HG03432 (cell line): ENCODE data around the gene PHOX2B.

ENCODE experiments used
- ATAC-seq: cut with Tn5 transposase; IDR thresholded peaks from one replicate; pipeline ENCODE4 v1.9.1; 2021; ENCODE audit warnings: mild to moderate bottlenecking, moderate library complexity; ENCODE audit not compliant: unreplicated experiment

PHOX2B gene

GRCh38 chr4:41748571-41749475 lies at the start of gene PHOX2B:
PHOX2B (minus strand) TSS chr4:41748725; CDS start chr4:41748610, 115 bp downstream.
- no peak for ATAC-seq

- ATAC-seq = no peak
Measured at GRCh38 chr4:41797260-41797659, 48.7 kb upstream of the PHOX2B start.

GRCh38 chr4:41796545-41797210 lies 48.2 kb upstream of the PHOX2B start:
- ATAC-seq = no peak

GRCh38 chr4:41795796-41796385 lies 47.4 kb upstream of the PHOX2B start:
- ATAC-seq = no peak

GRCh38 chr4:41792166-41792565 lies 43.6 kb upstream of the PHOX2B start:
- ATAC-seq = no peak

- ATAC-seq = no peak
Measured at GRCh38 chr4:41791557-41791956, 43.0 kb upstream of the PHOX2B start.

GRCh38 chr4:41787931-41788330 lies 39.4 kb upstream of the PHOX2B start:
- no peak for ATAC-seq

GRCh38 chr4:41785665-41786064 lies 37.1 kb upstream of the PHOX2B start:
- ATAC-seq = no peak

GRCh38 chr4:41784191-41784979 lies 35.9 kb upstream of the PHOX2B start:
- ATAC-seq = no peak

- ATAC-seq = no peak
Measured at GRCh38 chr4:41776466-41776865, 27.9 kb upstream of the PHOX2B start.

- ATAC-seq = no peak
Measured at GRCh38 chr4:41763729-41764128, 15.2 kb upstream of the PHOX2B start.

GRCh38 chr4:41758884-41759283 lies 10.4 kb upstream of the PHOX2B start:
- no peak for ATAC-seq

- ATAC-seq = no peak
Measured at GRCh38 chr4:41757521-41758156, 9.1 kb upstream of the PHOX2B start.

GRCh38 chr4:41753942-41754341 lies 5.4 kb upstream of the PHOX2B start:
- no peak for ATAC-seq

- ATAC-seq = no peak
Measured at GRCh38 chr4:41752081-41752836, 3.7 kb upstream of the PHOX2B start.

- ATAC-seq = no peak
Measured at GRCh38 chr4:41751449-41752061, 3.0 kb upstream of the PHOX2B start.

- no peak for ATAC-seq
Measured at GRCh38 chr4:41750626-41751448, 2.3 kb upstream of the PHOX2B start.

- ATAC-seq = no peak
Measured at GRCh38 chr4:41750121-41750625, 1.6 kb upstream of the PHOX2B start.
